ENCODE measurements around the gene OR6K3.
"Not testable (repeated sequence)": the region's sequence is repeated elsewhere in the genome, so short reads cannot be mapped to it uniquely, and the experiment has no call there.

DNA sequence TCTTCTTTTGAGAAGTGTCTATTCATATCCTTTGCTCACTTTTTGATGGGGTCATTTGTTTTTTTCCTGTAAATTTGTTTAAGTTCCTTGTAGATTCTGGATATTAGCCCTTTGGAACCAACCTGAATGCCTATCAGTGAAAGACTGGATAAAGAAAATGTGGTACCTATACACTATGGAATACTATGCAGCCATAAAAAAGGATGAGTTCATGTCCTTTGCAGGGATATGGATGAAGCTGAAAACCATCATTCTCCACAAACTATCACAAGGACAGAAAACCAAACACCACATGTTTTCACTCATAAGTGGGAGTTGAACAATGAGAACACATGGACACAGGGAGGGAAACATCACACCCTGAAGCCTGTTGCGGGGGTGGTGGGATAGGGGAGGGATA lies 32.2 kb downstream of the OR6K3 start:
- TF ChIP-seq, protein P1, sequence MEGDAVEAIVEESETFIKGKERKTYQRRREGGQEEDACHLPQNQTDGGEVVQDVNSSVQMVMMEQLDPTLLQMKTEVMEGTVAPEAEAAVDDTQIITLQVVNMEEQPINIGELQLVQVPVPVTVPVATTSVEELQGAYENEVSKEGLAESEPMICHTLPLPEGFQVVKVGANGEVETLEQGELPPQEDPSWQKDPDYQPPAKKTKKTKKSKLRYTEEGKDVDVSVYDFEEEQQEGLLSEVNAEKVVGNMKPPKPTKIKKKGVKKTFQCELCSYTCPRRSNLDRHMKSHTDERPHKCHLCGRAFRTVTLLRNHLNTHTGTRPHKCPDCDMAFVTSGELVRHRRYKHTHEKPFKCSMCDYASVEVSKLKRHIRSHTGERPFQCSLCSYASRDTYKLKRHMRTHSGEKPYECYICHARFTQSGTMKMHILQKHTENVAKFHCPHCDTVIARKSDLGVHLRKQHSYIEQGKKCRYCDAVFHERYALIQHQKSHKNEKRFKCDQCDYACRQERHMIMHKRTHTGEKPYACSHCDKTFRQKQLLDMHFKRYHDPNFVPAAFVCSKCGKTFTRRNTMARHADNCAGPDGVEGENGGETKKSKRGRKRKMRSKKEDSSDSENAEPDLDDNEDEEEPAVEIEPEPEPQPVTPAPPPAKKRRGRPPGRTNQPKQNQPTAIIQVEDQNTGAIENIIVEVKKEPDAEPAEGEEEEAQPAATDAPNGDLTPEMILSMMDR (conservative IDR thresholded peaks at IDR 0.05 in 1 of 2, IDR thresholded peaks at IDR 0.05 in 1 of 2; ENCODE audit: low read depth in 1 of 2, low read length in 2 of 2), result not testable (repeated sequence)
- not testable (repeated sequence) for TF ChIP-seq EZH2 (IDR thresholded peaks at IDR 0.05; ENCODE audit: low read length, missing control alignments)
